Measurements from ENCODE around the gene ZNF768.

ZNF768 gene

GRCh38 chr16:30570636-30571444 is 44.5 kb upstream of the ZNF768 start:
- Histone ChIP-seq H3K36me3 (ENCODE audit: control insufficient read depth, low read length) (peaks cover 5% of the 10 kb centered on the region), H3K4me1 (ENCODE audit: control insufficient read depth, low read length) (peaks cover 49% of the 10 kb centered on the region), H3K9me2 (replicated peaks; ENCODE audit: control insufficient read depth, low read length) (no peaks in the 10 kb centered on the region), H3K9me3 (ENCODE audit: control insufficient read depth, insufficient read depth, low read length) (no peaks in the 10 kb centered on the region), H4K20me1 (ENCODE audit: control insufficient read depth, insufficient read depth, low read depth, low read length) (no peaks in the 10 kb centered on the region), H3K4me2 (ENCODE audit: low read length) (peak overlapping the region; percentile 97), H3F3A (ENCODE audit: control insufficient read depth, insufficient read depth) (peaks cover 6% of the 10 kb centered on the region), H3K27ac (ENCODE audit: low read depth, low read length) (peak overlapping the region; percentile 80), H3K27me3 (ENCODE audit: control insufficient read depth, low read length) (no peaks in the 10 kb centered on the region), H3K4me3 (ENCODE audit: low read length) (peak overlapping the region; percentile 81), H3K79me2 (ENCODE audit: control insufficient read depth, low read length) (peaks cover 43% of the 10 kb centered on the region)
- TF ChIP-seq CTCF (IDR thresholded peaks at IDR 0.05; ENCODE audit: low read depth, low read length, poor library complexity, severe bottlenecking), result no peak
- TF ChIP-seq EZH2phosphoT487 (IDR thresholded peaks at IDR 0.05; ENCODE audit: borderline replicate concordance, low read length), result no peak

- Histone ChIP-seq H3K79me2 (ENCODE audit: control insufficient read depth, low read length) (peaks cover 34% of the 10 kb centered on the region), H4K20me1 (ENCODE audit: control insufficient read depth, insufficient read depth, low read depth, low read length) (no peaks in the 10 kb centered on the region), H3K4me3 (ENCODE audit: low read length) (no peak overlapping the region), H3K4me1 (ENCODE audit: control insufficient read depth, low read length) (peaks cover 49% of the 10 kb centered on the region), H3K9me3 (ENCODE audit: control insufficient read depth, insufficient read depth, low read length) (no peaks in the 10 kb centered on the region), H3F3A (ENCODE audit: control insufficient read depth, insufficient read depth) (peaks cover 6% of the 10 kb centered on the region), H3K27ac (ENCODE audit: low read depth, low read length) (no peak overlapping the region), H3K4me2 (ENCODE audit: low read length) (peak overlapping the region; percentile 97; the same call in 1 of the 2 replicates), H3K9me2 (replicated peaks; ENCODE audit: control insufficient read depth, low read length) (no peaks in the 10 kb centered on the region), H3K36me3 (ENCODE audit: control insufficient read depth, low read length) (peaks cover 4% of the 10 kb centered on the region; the same call in 1 of the 2 replicates), H3K27me3 (ENCODE audit: control insufficient read depth, low read length) (no peaks in the 10 kb centered on the region)
- no peak for TF ChIP-seq EZH2phosphoT487 (IDR thresholded peaks at IDR 0.05; ENCODE audit: borderline replicate concordance, low read length)
- TF ChIP-seq CTCF (IDR thresholded peaks at IDR 0.05; ENCODE audit: low read depth, low read length, poor library complexity, severe bottlenecking), result no peak
Observed at GRCh38 chr16:30569746-30570635, 43.6 kb upstream of the ZNF768 start.

- TF ChIP-seq EZH2phosphoT487 (IDR thresholded peaks at IDR 0.05; ENCODE audit: borderline replicate concordance, low read length), result no peak
- no peak for TF ChIP-seq CTCF (IDR thresholded peaks at IDR 0.05; ENCODE audit: low read depth, low read length, poor library complexity, severe bottlenecking)
- Histone ChIP-seq H3K9me3 (ENCODE audit: control insufficient read depth, insufficient read depth, low read length) (no peaks in the 10 kb centered on the region), H3K9me2 (replicated peaks; ENCODE audit: control insufficient read depth, low read length) (no peaks in the 10 kb centered on the region), H3K4me1 (ENCODE audit: control insufficient read depth, low read length) (peaks cover 49% of the 10 kb centered on the region), H3K36me3 (ENCODE audit: control insufficient read depth, low read length) (peaks cover 3% of the 10 kb centered on the region; the same call in 1 of the 2 replicates), H3K4me3 (ENCODE audit: low read length) (no peak overlapping the region), H3K79me2 (ENCODE audit: control insufficient read depth, low read length) (peaks cover 28% of the 10 kb centered on the region), H4K20me1 (ENCODE audit: control insufficient read depth, insufficient read depth, low read depth, low read length) (no peaks in the 10 kb centered on the region), H3K27me3 (ENCODE audit: control insufficient read depth, low read length) (no peaks in the 10 kb centered on the region), H3K27ac (ENCODE audit: low read depth, low read length) (no peak overlapping the region), H3F3A (ENCODE audit: control insufficient read depth, insufficient read depth) (peaks cover 6% of the 10 kb centered on the region), H3K4me2 (ENCODE audit: low read length) (peak overlapping the region; percentile 51)
Observed at GRCh38 chr16:30569281-30569680, 42.9 kb upstream of the ZNF768 start.
